Stimulated activated CD4-positive, alpha-beta T cell treated with anti-CD3 and anti-CD28 coated beads, Interleukin-1b, Interleukin-23, amount 100 ng/mL, for 48 hours (primary cell): ENCODE data around the gene PIGX.

Experiments
- DNase-seq: peaks from one replicate; pipeline ENCODE4 v3.0.0-alpha.2; 2020

PIGX gene

DNA sequence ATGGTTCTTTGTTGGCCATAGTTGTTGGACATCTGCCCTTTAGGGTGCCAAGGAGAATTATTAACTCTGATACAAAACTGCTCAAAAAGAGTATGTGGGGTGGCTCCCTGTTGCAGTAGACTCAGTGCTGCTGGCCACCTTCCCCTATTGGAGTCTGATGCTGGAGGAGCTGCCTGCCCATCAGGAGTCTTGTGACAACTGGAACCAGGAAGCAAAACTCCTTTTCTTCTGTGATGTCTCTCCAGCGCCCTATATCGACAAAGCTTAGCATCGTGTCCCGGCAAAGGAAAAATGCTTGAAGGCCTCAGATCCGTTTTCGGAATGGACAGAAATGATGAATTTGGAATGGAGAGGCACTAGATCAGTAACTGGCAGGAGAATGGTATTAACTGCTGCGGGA, 51.0 kb downstream of the PIGX start:
- no peak for DNase-seq

- no peak for DNase-seq
These were observed 53.3 kb downstream of the PIGX start for GRCh38 chr3:196765454-196765853.

DNA sequence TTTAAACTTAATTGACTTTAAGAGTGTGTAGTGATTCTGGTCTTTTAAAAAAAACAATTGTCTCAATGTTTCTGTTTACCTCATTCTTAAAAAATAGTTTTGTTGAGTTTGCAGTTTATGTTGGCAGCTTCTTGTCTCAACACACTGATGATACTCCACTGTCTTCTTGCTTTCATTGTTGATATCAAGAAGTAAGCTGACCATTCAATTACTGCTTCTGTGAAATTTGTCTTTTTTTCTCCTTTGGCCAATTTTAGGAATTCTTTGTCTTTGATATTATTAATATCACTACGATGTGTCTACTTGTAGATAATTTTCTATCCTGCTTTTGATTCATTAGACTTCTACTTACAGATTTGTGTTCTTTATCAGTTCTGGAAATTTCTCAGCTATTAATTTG, 58.9 kb downstream of the PIGX start:
- no peak for DNase-seq

GRCh38 chr3:196772102-196772501, 59.9 kb downstream of the PIGX start:
- no peak for DNase-seq

DNA sequence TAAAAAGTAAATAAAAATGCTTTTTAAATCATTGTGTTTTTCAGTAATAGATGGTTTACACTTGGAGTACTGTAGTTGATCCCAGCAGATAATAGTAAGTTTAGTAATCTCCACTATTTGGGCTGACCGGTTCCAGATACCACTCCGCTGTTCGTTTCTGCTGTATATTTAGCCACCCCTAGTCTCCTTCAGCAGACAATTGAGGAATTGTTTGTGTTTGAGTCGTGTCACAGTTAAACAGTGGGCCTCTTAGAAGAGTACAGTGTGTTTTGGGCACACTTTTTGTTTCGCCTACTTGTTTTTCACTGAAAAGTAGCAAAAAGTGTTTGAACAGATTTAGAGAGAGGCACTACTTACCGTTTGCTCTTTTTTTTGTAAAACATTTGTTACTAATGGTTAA, 60.7 kb downstream of the PIGX start:
- DNase-seq: no peak

DNA sequence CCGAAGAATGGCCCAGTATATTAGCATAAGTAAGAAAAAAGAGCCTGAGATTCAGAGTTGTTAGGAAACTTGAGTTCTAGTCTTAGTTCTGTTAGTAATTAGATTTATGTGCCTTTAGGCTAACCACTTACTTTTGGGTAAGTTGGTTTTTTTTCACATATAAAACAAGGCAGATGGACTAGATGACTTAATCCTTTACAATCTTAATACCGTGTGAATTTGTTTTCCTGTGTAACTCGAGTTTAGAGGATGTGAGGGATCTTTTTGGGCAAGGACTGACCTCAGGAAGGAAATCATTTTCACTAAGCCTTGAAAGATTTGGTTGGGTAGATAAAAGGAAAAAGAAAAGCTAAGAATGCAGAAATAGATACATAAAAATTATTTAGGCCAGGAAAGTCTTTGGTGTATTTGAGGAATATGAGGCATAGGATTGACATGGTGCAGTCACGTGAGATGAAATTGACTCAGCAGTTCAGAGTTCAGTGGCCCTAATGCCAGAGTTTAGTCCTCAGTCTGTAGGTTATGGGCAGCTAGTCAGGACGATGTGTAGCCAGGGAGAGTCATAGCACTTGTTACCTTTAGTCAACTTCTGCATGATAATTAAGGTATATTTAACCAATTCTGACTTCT, 62.1 kb downstream of the PIGX start:
- DNase-seq: no peak

- no peak for DNase-seq
These were observed 62.8 kb downstream of the PIGX start for GRCh38 chr3:196774848-196775422.

GRCh38 chr3:196775938-196776337, 63.8 kb downstream of the PIGX start:
- no peak for DNase-seq

DNA sequence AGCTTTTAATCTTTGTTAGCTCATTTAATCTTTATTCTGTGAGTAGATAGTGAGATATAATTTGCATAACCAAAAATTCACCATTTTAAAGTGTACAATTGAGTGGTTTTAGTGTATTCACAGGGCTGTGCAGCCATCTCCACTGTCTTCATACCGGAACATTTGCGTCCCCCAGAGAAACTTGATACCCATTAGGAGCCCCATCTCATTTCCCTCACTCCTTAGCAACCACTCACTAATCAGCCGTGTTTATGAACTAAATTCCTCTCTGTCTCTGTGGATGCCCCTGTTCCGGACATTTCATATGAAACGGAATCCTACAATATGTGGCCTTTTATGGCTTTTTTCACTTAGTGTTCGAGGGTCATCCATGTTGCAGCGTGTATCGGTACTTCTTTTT, 65.7 kb downstream of the PIGX start:
- no peak for DNase-seq

DNA sequence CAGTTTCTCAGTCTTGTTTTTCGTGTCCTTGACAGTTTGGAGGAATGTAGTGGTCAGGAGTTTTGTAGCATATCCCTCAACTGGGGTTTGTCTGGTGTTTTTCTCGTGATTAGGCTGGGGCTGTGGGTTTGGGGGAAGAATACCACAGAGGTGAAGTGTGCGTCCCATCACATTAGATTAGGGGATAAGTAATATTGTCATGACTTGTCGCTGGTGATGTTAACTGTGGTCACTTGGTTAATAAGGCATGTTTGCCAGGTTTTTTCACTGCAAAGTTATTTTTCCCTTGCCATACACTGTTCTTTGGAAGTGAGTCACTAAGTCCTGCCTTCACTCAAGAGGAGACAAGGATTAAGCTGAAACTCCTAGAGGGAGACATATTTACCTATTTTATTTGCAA, 66.6 kb downstream of the PIGX start:
- no peak for DNase-seq

GRCh38 chr3:196782511-196782910, 70.3 kb downstream of the PIGX start:
- no peak for DNase-seq
